Measurements from ENCODE around the gene NPW.

NPW gene

DNA sequence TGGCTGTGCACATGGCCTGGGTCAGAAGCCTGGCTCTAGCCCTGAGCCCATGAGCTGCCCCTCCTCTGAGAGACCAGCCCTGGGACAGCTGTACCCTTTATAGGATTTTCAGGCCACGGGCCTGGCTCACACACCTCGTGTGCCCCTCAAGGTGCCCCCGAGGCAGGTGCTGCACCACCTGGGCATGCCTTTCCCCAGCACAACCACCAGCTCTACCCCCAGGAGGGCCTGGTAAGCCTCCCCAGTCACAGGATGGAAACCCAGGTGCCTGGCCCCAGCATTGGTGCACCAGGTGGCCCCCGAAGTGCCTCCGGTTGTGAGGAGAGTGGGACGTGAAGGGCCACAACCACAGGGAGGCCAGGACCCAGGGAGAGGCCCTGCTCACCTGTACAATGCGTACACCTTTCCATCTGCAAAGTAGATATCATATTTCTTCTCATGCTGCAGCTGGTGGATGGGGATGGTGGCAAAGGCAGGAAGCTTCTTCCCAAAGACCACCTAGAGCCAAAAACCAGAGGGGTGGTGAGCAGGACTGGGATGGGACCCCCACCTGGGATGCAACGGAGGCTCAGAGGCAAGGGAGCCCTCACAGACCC lies 16.3 kb upstream of the NPW start:
- no peak overlapping the region for H3K4me3 ChIP-seq (ENCODE audit: low read depth, low read length)
- no peak overlapping the region for H3K27ac ChIP-seq
- in situ Hi-C loops (cut with HindIII; ENCODE audit: low pct_ligation_motif_present, low sequenced_read_pairs) = no loop called here
- H3K27me3 ChIP-seq (replicated peaks) = no peaks in the 10 kb centered on the region
- peaks cover 52% of the 10 kb centered on the region for H3K36me3 ChIP-seq (replicated peaks)
- TF ChIP-seq, protein P1, sequence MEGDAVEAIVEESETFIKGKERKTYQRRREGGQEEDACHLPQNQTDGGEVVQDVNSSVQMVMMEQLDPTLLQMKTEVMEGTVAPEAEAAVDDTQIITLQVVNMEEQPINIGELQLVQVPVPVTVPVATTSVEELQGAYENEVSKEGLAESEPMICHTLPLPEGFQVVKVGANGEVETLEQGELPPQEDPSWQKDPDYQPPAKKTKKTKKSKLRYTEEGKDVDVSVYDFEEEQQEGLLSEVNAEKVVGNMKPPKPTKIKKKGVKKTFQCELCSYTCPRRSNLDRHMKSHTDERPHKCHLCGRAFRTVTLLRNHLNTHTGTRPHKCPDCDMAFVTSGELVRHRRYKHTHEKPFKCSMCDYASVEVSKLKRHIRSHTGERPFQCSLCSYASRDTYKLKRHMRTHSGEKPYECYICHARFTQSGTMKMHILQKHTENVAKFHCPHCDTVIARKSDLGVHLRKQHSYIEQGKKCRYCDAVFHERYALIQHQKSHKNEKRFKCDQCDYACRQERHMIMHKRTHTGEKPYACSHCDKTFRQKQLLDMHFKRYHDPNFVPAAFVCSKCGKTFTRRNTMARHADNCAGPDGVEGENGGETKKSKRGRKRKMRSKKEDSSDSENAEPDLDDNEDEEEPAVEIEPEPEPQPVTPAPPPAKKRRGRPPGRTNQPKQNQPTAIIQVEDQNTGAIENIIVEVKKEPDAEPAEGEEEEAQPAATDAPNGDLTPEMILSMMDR (IDR thresholded peaks at IDR 0.05; ENCODE audit: low read depth, low read length, missing control alignments) = no peak
- no peak for DNase-seq

DNA sequence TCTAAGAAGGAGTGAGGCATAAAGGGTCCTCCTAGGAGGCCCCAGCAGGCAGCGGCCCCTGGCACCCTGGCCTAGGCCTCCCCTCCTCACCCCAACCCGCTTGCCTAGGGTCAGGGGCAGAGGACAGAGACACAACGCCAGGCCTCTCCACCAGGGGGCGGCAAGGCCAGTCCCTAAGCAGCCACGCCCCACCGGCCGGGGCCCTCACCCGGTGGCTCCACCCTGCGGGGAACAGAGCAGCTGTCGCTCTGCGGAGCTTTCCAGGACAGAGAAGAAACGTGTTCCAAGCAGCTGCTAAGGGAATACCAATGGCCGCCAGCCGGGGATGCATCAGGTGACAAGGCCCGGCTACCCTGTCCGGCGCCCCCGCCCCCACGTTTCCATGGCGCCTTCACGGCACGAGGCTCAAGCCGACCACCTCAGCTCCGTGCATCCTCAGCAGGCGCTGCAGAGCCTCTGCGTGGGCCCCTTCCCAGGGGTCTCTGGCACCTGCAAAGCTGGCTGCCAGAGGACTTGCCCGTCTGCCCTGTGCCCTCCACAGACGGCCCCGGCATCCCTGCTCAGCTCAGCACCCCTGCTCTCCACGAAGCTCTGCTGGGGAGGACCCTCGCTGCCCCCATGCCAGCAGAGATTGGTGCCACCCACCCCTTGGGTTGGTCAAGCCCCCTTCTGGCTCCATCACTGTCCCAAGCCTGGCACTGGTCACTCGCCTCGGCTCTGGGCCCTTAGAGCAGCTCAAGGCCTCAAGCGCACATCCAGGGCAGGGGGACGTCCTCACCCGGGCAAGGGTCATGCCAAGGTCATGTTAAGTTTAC lies 15.6 kb upstream of the NPW start:
- Histone ChIP-seq H3K27ac (no peak overlapping the region), H3K4me3 (ENCODE audit: low read depth, low read length) (no peak overlapping the region), H3K36me3 (replicated peaks) (peaks cover 46% of the 10 kb centered on the region), H3K27me3 (replicated peaks) (no peaks in the 10 kb centered on the region)
- TF ChIP-seq, protein P1 (IDR thresholded peaks at IDR 0.05; ENCODE audit: low read depth, low read length, missing control alignments) = peak; percentile 98
- DNase-seq = peak; percentile 80
- in situ Hi-C loops (cut with HindIII; ENCODE audit: low pct_ligation_motif_present, low sequenced_read_pairs) = no loop called here

DNA sequence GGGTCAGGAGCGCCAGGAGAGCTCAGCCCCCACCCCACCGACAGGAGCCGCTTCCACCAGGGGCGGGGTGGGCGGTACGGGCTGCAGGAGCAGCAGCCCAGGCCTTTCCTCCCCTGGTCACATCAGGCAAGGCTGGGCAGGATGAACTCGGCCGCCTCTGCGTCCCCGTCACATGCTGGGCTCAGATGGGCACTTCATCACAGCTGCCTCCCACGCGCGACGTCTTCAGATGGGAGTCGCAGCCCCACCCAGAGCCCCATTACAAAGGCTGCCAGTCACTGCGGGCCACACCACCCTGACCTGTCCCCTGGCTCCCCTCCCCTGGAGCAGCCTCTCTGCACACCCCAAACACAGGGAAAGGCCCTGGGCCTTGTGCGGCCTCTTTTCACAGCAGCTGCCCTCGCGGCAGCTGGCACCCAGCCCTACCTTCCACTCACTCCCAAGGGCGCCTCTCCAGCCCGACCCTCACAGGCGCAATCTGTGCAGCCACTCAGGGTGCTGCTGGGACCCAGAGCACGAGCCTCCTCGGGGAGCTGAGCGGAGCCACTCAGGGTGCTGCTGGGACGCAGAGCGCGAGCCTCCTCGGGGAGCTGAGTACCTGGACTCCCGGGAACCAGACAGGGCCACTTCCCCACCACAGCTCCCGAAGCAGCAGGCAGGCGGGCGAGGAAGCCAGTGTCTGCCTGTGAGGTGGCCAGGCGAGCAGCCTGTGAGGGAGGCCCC lies 14.6 kb upstream of the NPW start:
- H3K36me3 ChIP-seq (replicated peaks) = peaks cover 37% of the 10 kb centered on the region
- in situ Hi-C loops (cut with HindIII; ENCODE audit: low pct_ligation_motif_present, low sequenced_read_pairs) = no loop called here
- TF ChIP-seq, protein P1 (IDR thresholded peaks at IDR 0.05; ENCODE audit: low read depth, low read length, missing control alignments) = no peak
- H3K27me3 ChIP-seq (replicated peaks) = no peaks in the 10 kb centered on the region
- DNase-seq = no peak
- no peak overlapping the region for H3K27ac ChIP-seq
- no peak overlapping the region for H3K4me3 ChIP-seq (ENCODE audit: low read depth, low read length)

DNA sequence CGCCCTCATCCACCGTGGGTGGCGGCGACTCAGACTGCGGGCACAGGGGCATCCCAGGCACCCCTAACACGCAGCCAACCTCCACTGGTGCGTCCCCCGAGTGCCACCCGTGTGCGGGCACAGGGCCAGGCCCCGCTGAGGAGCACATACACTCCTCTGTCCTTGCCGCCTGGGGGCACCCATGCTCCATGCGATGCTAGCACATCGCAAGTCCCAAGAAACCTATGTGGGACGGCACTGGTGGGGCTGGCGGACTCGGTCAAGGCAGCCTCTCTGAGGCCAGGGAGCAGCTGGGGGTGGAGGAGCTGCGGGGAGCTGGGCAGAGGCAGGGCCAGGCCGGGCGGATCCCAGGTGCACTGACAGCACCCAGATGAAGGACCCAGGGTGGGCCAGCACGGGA lies 13.9 kb upstream of the NPW start:
- in situ Hi-C loops (cut with HindIII; ENCODE audit: low pct_ligation_motif_present, low sequenced_read_pairs) = no loop called here
- no peak for DNase-seq
- H3K36me3 ChIP-seq (replicated peaks) = peaks cover 30% of the 10 kb centered on the region
- no peaks in the 10 kb centered on the region for H3K27me3 ChIP-seq (replicated peaks)
- TF ChIP-seq, protein P1 (IDR thresholded peaks at IDR 0.05; ENCODE audit: low read depth, low read length, missing control alignments) = peak; percentile 54
- no peak overlapping the region for H3K4me3 ChIP-seq (ENCODE audit: low read depth, low read length)
- H3K27ac ChIP-seq = no peak overlapping the region

DNA sequence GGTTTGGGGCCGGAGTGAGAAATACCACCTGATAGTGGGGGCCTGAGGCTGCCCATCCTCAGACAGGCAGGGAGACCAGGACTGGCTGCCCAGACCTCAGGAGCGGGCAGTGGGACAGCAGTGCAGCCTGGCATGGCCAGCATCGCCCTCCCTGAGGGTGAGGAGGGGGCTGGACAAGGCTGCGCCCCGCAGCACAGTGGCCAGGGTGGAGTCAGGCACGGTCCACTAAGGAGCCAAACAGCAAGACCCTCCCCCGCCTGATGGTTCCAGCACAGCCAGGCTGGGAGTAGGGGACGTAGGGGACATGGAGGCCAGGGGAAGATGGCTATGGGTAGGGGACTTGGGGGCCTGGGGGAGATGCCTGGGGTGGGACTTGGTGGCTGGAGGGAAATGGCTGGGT lies 13.3 kb upstream of the NPW start:
- TF ChIP-seq, protein P1 (IDR thresholded peaks at IDR 0.05; ENCODE audit: low read depth, low read length, missing control alignments) = no peak
- no peak overlapping the region for H3K4me3 ChIP-seq (ENCODE audit: low read depth, low read length)
- no peak for DNase-seq
- peaks cover 24% of the 10 kb centered on the region for H3K36me3 ChIP-seq (replicated peaks)
- H3K27ac ChIP-seq = no peak overlapping the region
- H3K27me3 ChIP-seq (replicated peaks) = no peaks in the 10 kb centered on the region
- in situ Hi-C loops (cut with HindIII; ENCODE audit: low pct_ligation_motif_present, low sequenced_read_pairs) = no loop called here

Data from brain microvascular endothelial cell (primary cell).